HCT116 (cell line): Measurements from ENCODE around the gene COG1. TPM values are rescaled to one million over a fixed set of nuclear protein-coding genes. Genes with fewer than 3 reads are reported as not detected.

Source experiments
- ATAC-seq: fragments of 200-7000 bp; cut with Tn5 transposase; 2 replicates; pipeline ENCODE4 v1.9.1; 2020; ENCODE audit warnings: mild to moderate bottlenecking, moderate library complexity
- BruUV-seq: library from RNA; stranded (reverse); fragments of 400-500 nt; replicated peaks from 2 replicates; lab custom pipeline; 2021; lab: Mats Ljungman, UMichigan
- CTCF ChIA-PET: fragments of 300-600 bp; sonication (Branson Sonifier 250); formaldehyde crosslinking; loops from one replicate; lab custom pipeline; 2021; ENCODE audit warnings: antibody characterized with exemption; lab: Charles Lee
- POLR2A ChIA-PET: fragments of 300-600, 350-600 bp; sonication (Branson Sonifier 250); formaldehyde crosslinking; loops from one replicate; lab custom pipeline; 2021; ENCODE audit warnings: antibody characterized with exemption; lab: Charles Lee
- RAD21 ChIA-PET, 2 experiments: fragments of 300-600 bp; sonication (Branson Sonifier 250); formaldehyde crosslinking; loops; one replicate each; lab custom pipeline; 2023; ENCODE audit warnings: low total read pairs in 2 of 2; ENCODE audit not compliant: uncharacterized antibody in 2 of 2, unreplicated experiment in 2 of 2, low non-redundant PET in 1 of 2; lab: Charles Lee
- DNase-seq: peaks from one replicate; pipeline ENCODE4 v3.0.0-alpha.2; 2010; ENCODE audit warnings: low read depth, low spot score
- H2AFZ ChIP-seq: fragments of 200-600 bp; shearing (Covaris generic), sonication (generic); 2 replicates; pipeline ENCODE4 v1.6.1; 2017; ENCODE audit warnings: low read depth, mixed run types, mixed read lengths, antibody characterized with exemption, low read length; ENCODE audit not compliant: poor library complexity, severe bottlenecking
- H3K27ac ChIP-seq: 2 replicates; pipeline ENCODE4 v1.5.1; 2012; ENCODE audit warnings: low read depth, low read length
- H3K27me3 ChIP-seq: fragments of 200-600 bp; sonication (generic); 2 replicates; pipeline ENCODE4 v1.6.1; 2016; ENCODE audit warnings: mixed run types, low read length, mixed read lengths; ENCODE audit not compliant: insufficient read depth
- H3K36me3 ChIP-seq, 2 experiments: fragments of 200-500 bp in 1 of 2; fragments of 200-600 bp in 1 of 2; sonication (Bioruptor generic) in 1 of 2; sonication (generic) in 1 of 2; 2 replicates each; pipeline versions ENCODE4 v1.5.1 to v1.6.1; 2014 to 2016; ENCODE audit warnings: low read length in 2 of 2, inconsistent platforms in 1 of 2, mixed read lengths in 1 of 2, mixed run types in 1 of 2; ENCODE audit not compliant: insufficient read depth in 2 of 2, control insufficient read depth in 1 of 2
- H3K4me1 ChIP-seq, 2 experiments: fragments of 200-600 bp in 1 of 2; sonication (generic) in 1 of 2; 2 replicates each; pipeline versions ENCODE4 v1.5.1 to v1.6.1; 2012 to 2017; ENCODE audit warnings: low read length in 2 of 2, inconsistent platforms in 1 of 2, mild to moderate bottlenecking in 1 of 2, mixed read lengths in 1 of 2, mixed run types in 1 of 2, moderate library complexity in 1 of 2; ENCODE audit not compliant: insufficient read depth in 2 of 2, control insufficient read depth in 1 of 2
- H3K4me2 ChIP-seq: fragments of 200-600 bp; sonication (generic); 2 replicates; pipeline ENCODE4 v1.6.1; 2017; ENCODE audit warnings: mixed run types, low read length, mixed read lengths
- H3K4me3 ChIP-seq, 2 experiments: fragments of 200-600 bp in 1 of 2; sonication (generic) in 1 of 2; replicated peaks in 1 of 2; 2 replicates each; pipeline ENCODE4 v1.5.1; 2011 to 2016; ENCODE audit warnings: low read length in 2 of 2, control low read depth in 1 of 2, low read depth in 1 of 2, mild to moderate bottlenecking in 1 of 2, mixed read lengths in 1 of 2, mixed run types in 1 of 2
- H3K79me2 ChIP-seq: fragments of 200-600 bp; sonication (generic); 2 replicates; pipeline ENCODE4 v1.6.1; 2017; ENCODE audit warnings: mild to moderate bottlenecking, mixed run types, low read length, moderate library complexity, mixed read lengths; ENCODE audit not compliant: insufficient read depth
- H3K9ac ChIP-seq: fragments of 200-600 bp; sonication (generic); 2 replicates; pipeline ENCODE4 v1.6.1; 2016; ENCODE audit warnings: low read length, mixed read lengths
- H3K9me2 ChIP-seq: fragments of 200-600 bp; sonication (generic), shearing (Covaris generic); 2 replicates; pipeline ENCODE4 v1.6.1; 2017; ENCODE audit warnings: mixed run types, mild to moderate bottlenecking, moderate library complexity; ENCODE audit not compliant: insufficient read depth
- H3K9me3 ChIP-seq, 2 experiments: fragments of 200-500 bp in 1 of 2; fragments of 200-600 bp in 1 of 2; sonication (Bioruptor generic) in 1 of 2; sonication (generic) in 1 of 2; 2 replicates each; pipeline ENCODE4 v1.6.1; 2014 to 2017; ENCODE audit warnings: low read length in 2 of 2, mixed read lengths in 2 of 2, inconsistent platforms in 1 of 2, low read depth in 1 of 2, mild to moderate bottlenecking in 1 of 2, mixed run types in 1 of 2, moderate library complexity in 1 of 2; ENCODE audit not compliant: control insufficient read depth in 1 of 2, insufficient read depth in 1 of 2
- H4K20me1 ChIP-seq: fragments of 200-600 bp; sonication (generic), shearing (Covaris generic); 2 replicates; pipeline ENCODE4 v1.6.1; 2017; ENCODE audit warnings: mixed run types, mild to moderate bottlenecking, moderate library complexity; ENCODE audit not compliant: insufficient read depth
- CBX3 ChIP-seq: IDR thresholded peaks from 2 replicates; pipeline ENCODE4 v1.6.1; 2012; ENCODE audit warnings: low read depth
- EGR1 ChIP-seq: IDR thresholded peaks from 2 replicates; pipeline ENCODE4 v1.6.1; 2012; ENCODE audit warnings: low read depth
- ELF1 ChIP-seq: IDR thresholded peaks from 2 replicates; pipeline ENCODE4 v1.6.1; 2012; ENCODE audit warnings: low read depth, borderline replicate concordance
- EZH2phosphoT487 ChIP-seq: fragments of 200-600 bp; IDR thresholded peaks from 2 replicates; pipeline ENCODE4 v1.6.1; 2018; ENCODE audit warnings: antibody characterized with exemption, borderline replicate concordance
- FOSL1 ChIP-seq: IDR thresholded peaks from 2 replicates; pipeline ENCODE4 v1.6.1; 2012; ENCODE audit warnings: low read depth
- MAX ChIP-seq: IDR thresholded peaks from 2 replicates; pipeline ENCODE4 v1.6.1; 2012
- POLR2A ChIP-seq: IDR thresholded peaks from 2 replicates; pipeline ENCODE4 v1.7.0; 2011; ENCODE audit warnings: borderline replicate concordance; ENCODE audit not compliant: insufficient read depth, insufficient read length; ENCODE audit errors: extremely low read depth
- RAD21 ChIP-seq: IDR thresholded peaks from 2 replicates; pipeline ENCODE4 v1.6.1; 2012; ENCODE audit warnings: low read depth, mild to moderate bottlenecking
- SIN3A ChIP-seq: IDR thresholded peaks from 2 replicates; pipeline ENCODE4 v1.6.1; 2012; ENCODE audit warnings: low read depth
- ZBTB33 ChIP-seq: IDR thresholded peaks from 2 replicates; pipeline ENCODE4 v1.6.1; 2011; ENCODE audit warnings: mild to moderate bottlenecking, low read length, moderate library complexity; ENCODE audit not compliant: insufficient replicate concordance; ENCODE audit errors: extremely low read depth
- ZFX ChIP-seq: fragments of 450-650 bp; IDR thresholded peaks from 2 replicates; pipeline ENCODE4 v1.6.1; 2017
- intact Hi-C: fragments of 100-400 bp; cut with micrococcal nuclease; formaldehyde crosslinking; loops from 2 replicates; pipeline ENCODE4 v1.10.0; 2022
- total RNA-seq: library from RNA; stranded (reverse); gene quantifications from one replicate; pipeline ENCODE4 v1.2.1, GENCODE V29; 2021; ENCODE audit not compliant: unreplicated experiment

The COG1 gene
- total RNA-seq, 1 experiment from 2014 or later = 44.6 TPM

- TF ChIP-seq MAX (no peak), POLR2A (no peak), ZFX (no peak), ELF1 (no peak), RAD21 (no peak)
These were observed 16.8 kb upstream of the COG1 start (continued) for GRCh38 chr17:73175962-73176565.

GRCh38 chr17:73179387-73179786 lies 13.5 kb upstream of the COG1 start:
- intact Hi-C loops = no loop called here
- no peaks in the 10 kb centered on the region for H3K79me2 ChIP-seq
- ATAC-seq (no peak), DNase-seq (no peak)
- ChIA-PET RAD21 (no interaction called here), POLR2A (no interaction called here), CTCF (interaction anchor here (1.1 to 2.7 kb wide), 4 partner anchors 10 to 452 kb away, joined by 3 to 8 read pairs (median 6); no protein-coding TSS in a partner anchor)
- H3K9me3 ChIP-seq = no peaks in the 10 kb centered on the region
- no peak overlapping the region for H3K4me2 ChIP-seq
- H3K9ac ChIP-seq = no peak overlapping the region
- no peak overlapping the region for H3K27ac ChIP-seq
- no peaks in the 10 kb centered on the region for H3K27me3 ChIP-seq
- H4K20me1 ChIP-seq = no peaks in the 10 kb centered on the region
- H3K4me3 ChIP-seq = no peak overlapping the region
- H3K9me2 ChIP-seq = no peaks in the 10 kb centered on the region
- no TSS peak for BruUV-seq
- no peak overlapping the region for H2AFZ ChIP-seq
- no peaks in the 10 kb centered on the region for H3K36me3 ChIP-seq
- TF ChIP-seq ZBTB33 = no peak
- no peak for TF ChIP-seq RAD21
- TF ChIP-seq FOSL1 = no peak
- TF ChIP-seq EGR1 = no peak
- TF ChIP-seq SIN3A = no peak
- TF ChIP-seq CBX3 = no peak
- TF ChIP-seq ELF1 = no peak
- no peak for TF ChIP-seq EZH2phosphoT487
- H3K4me1 ChIP-seq = no peaks in the 10 kb centered on the region
